HepG2 (cell line): ENCODE results near the gene STX5. TPM values are rescaled to one million over a fixed set of nuclear protein-coding genes. Genes with fewer than 3 reads are reported as not detected.
A peak's percentile ranks its signal among the peaks of the same experiment; 100 is the strongest.

Experiments used
- DMTF1 ChIP-seq: sonication (generic); formaldehyde crosslinking; IDR thresholded peaks from 2 replicates; pipeline ENCODE4 v1.4.0; 2020; ENCODE audit warnings: mild to moderate bottlenecking, missing genetic modification reagents
- DNMT3B ChIP-seq: conservative IDR thresholded peaks from 2 replicates; pipeline ENCODE4 v1.6.1; 2016; ENCODE audit warnings: missing biosample characterization, control low read depth
- ETV5 ChIP-seq: IDR thresholded peaks from 2 replicates; pipeline ENCODE4 v1.6.1; 2018; ENCODE audit warnings: missing biosample characterization, missing genetic modification reagents, inconsistent platforms, borderline replicate concordance
- FOSL1 ChIP-seq: sonication (generic); formaldehyde crosslinking; IDR thresholded peaks from 2 replicates; pipeline ENCODE4 v1.9.0; 2021; ENCODE audit warnings: missing genetic modification reagents, borderline replicate concordance
- GATA4 ChIP-seq: sonication (generic); IDR thresholded peaks from 2 replicates; pipeline ENCODE4 v1.6.1; 2016; ENCODE audit warnings: antibody characterized with exemption, low read depth, borderline replicate concordance
- IKZF5 ChIP-seq: IDR thresholded peaks from 2 replicates; pipeline ENCODE4 v1.6.1; 2018; ENCODE audit warnings: missing genetic modification reagents, mild to moderate bottlenecking, missing compliant biosample characterization
- KDM3A ChIP-seq: IDR thresholded peaks from 2 replicates; pipeline ENCODE4 v1.6.1; 2018; ENCODE audit warnings: low read depth, missing compliant biosample characterization
- MYPOP ChIP-seq: sonication (generic); formaldehyde crosslinking; IDR thresholded peaks from 2 replicates; pipeline ENCODE4 v1.8.1; 2023; ENCODE audit warnings: mild to moderate bottlenecking, moderate library complexity, missing genetic modification reagents
- RBM22 ChIP-seq: fragments of 200-400 bp; formaldehyde crosslinking; optimal IDR thresholded peaks from 2 replicates; pipeline ENCODE3; 2017; ENCODE audit warnings: mild to moderate bottlenecking, low read length, moderate library complexity
- SATB2 ChIP-seq: sonication (generic); formaldehyde crosslinking; IDR thresholded peaks from 2 replicates; pipeline ENCODE4 v1.5.0; 2020; ENCODE audit warnings: missing genetic modification reagents
- SP5 ChIP-seq: IDR thresholded peaks from 2 replicates; pipeline ENCODE4 v1.6.1; 2016; ENCODE audit warnings: low read depth, borderline replicate concordance
- TCF7 ChIP-seq: sonication (generic); IDR thresholded peaks from 2 replicates; pipeline ENCODE4 v1.6.1; 2016; ENCODE audit warnings: antibody characterized with exemption, low read depth
- USF2 ChIP-seq, 2 experiments: sonication (generic) in 1 of 2; formaldehyde crosslinking in 1 of 2; IDR thresholded peaks; 2 replicates each; pipeline versions ENCODE4 v1.5.1 to v1.6.1; 2011 to 2020; ENCODE audit warnings: borderline replicate concordance in 1 of 2, low read depth in 1 of 2, low read length in 1 of 2, mild to moderate bottlenecking in 1 of 2, missing genetic modification reagents in 1 of 2, moderate library complexity in 1 of 2
- YEATS4 ChIP-seq: sonication (generic); formaldehyde crosslinking; IDR thresholded peaks from 2 replicates; pipeline ENCODE4 v1.4.0; 2020; ENCODE audit warnings: missing genetic modification reagents, borderline replicate concordance
- ZBTB34 ChIP-seq: sonication (generic); formaldehyde crosslinking; IDR thresholded peaks from 2 replicates; pipeline ENCODE4 v1.8.0; 2022; ENCODE audit warnings: mild to moderate bottlenecking, missing genetic modification reagents
- ZNF180 ChIP-seq: sonication (generic); formaldehyde crosslinking; IDR thresholded peaks from 2 replicates; pipeline ENCODE4 v1.4.0; 2020; ENCODE audit warnings: low read depth, missing genetic modification reagents, borderline replicate concordance
- ZNF33A ChIP-seq: sonication (generic); formaldehyde crosslinking; IDR thresholded peaks from 2 replicates; pipeline ENCODE4 v1.5.1; 2020; ENCODE audit warnings: missing genetic modification reagents, mild to moderate bottlenecking, moderate library complexity, borderline replicate concordance
- ZNF367 ChIP-seq: sonication (generic); formaldehyde crosslinking; IDR thresholded peaks from 2 replicates; pipeline ENCODE4 v1.4.0; 2020; ENCODE audit warnings: missing genetic modification reagents, borderline replicate concordance
- ZNF572 ChIP-seq: sonication (generic); formaldehyde crosslinking; IDR thresholded peaks from 2 replicates; pipeline ENCODE4 v1.5.1; 2020; ENCODE audit warnings: mild to moderate bottlenecking, missing genetic modification reagents
- ZNF7 ChIP-seq: IDR thresholded peaks from 2 replicates; pipeline ENCODE4 v1.6.1; 2016; ENCODE audit warnings: missing biosample characterization, missing genetic modification reagents
- ZSCAN20 ChIP-seq: sonication (generic); formaldehyde crosslinking; IDR thresholded peaks from 2 replicates; pipeline ENCODE4 v1.4.0; 2020; ENCODE audit warnings: missing genetic modification reagents, mild to moderate bottlenecking, borderline replicate concordance
- polyA plus RNA-seq, 8 experiments: library from polyadenylated mRNA; depleted of rRNA in 3 of 8; stranded (reverse) in 7 of 8; unstranded in 1 of 8; fragments of >200 nt; fragmentation: Illumina TruSeq in 4 of 8; extraction: Trizol in 4 of 8; gene quantifications; 2 replicates each; pipeline versions ENCODE4 v1.2.1 to v1.2.3, GENCODE V29; 2011 to 2016; ENCODE audit warnings: low read depth in 4 of 8, missing spikeins in 1 of 8, mixed read lengths in 1 of 8; ENCODE audit not compliant: insufficient read depth in 1 of 8
- total RNA-seq, 5 experiments: library from RNA; depleted of rRNA; stranded (reverse); fragments of >200 nt; fragmentation: Illumina TruSeq; extraction: Trizol; gene quantifications; 2 replicates each; pipeline ENCODE4 v1.2.3, GENCODE V29; 2016; ENCODE audit warnings: low read depth in 1 of 5

The STX5 gene
- total and polyA plus RNA-seq, 2 of the 13 experiments (the other 11 are each of a cell fraction or from before 2014, with no cell fraction given), result 26.9 to 30.0 TPM

- TF ChIP-seq SP5 (CRISPR knock-in tag), result no peak
- peak; percentile 50 for TF ChIP-seq IKZF5 (CRISPR knock-in tag)
- no peak for TF ChIP-seq DNMT3B
- TF ChIP-seq YEATS4, result peak; percentile 96
- TF ChIP-seq KDM3A (CRISPR knock-in tag), result peak; percentile 67; the same call in 1 of the 2 replicates
- TF ChIP-seq DMTF1, result no peak
- TF ChIP-seq RBM22, result no peak
- no peak for TF ChIP-seq GATA4
- TF ChIP-seq TCF7, result no peak
- peak; percentile 95 for TF ChIP-seq USF2 (IDR thresholded peaks at IDR 0.05; ENCODE audit: low read depth, low read length)
- TF ChIP-seq USF2 (CRISPR knock-in tag; IDR thresholded peaks at IDR 0.05; ENCODE audit: borderline replicate concordance), result peak; percentile 94; the same call in 1 of the 2 replicates
- TF ChIP-seq ZNF367 (CRISPR knock-in tag), result no peak
- no peak for TF ChIP-seq ZNF33A
- TF ChIP-seq FOSL1 (CRISPR knock-in tag), result no peak
- TF ChIP-seq ZNF7 (CRISPR knock-in tag), result no peak
- no peak for TF ChIP-seq SATB2 (CRISPR knock-in tag)
- TF ChIP-seq ETV5 (CRISPR knock-in tag), result no peak; the same call in 1 of the 2 replicates
- no peak for TF ChIP-seq ZNF572 (CRISPR knock-in tag)
- TF ChIP-seq ZBTB34 (CRISPR knock-in tag), result peak; percentile 41; the same call in 1 of the 2 replicates
- TF ChIP-seq MYPOP (CRISPR knock-in tag), result no peak
- no peak for TF ChIP-seq ZNF180 (CRISPR knock-in tag)
- TF ChIP-seq ZSCAN20 (CRISPR knock-in tag), result no peak
Observed at GRCh38 chr11:62771144-62772021, 60.5 kb downstream of the STX5 start, which contains the start of gene TAF6L (continued).
